GM21367 (cell line): ENCODE data around the gene GGCX.
A peak's percentile ranks its signal among the peaks of the same experiment; 100 is the strongest.

ENCODE experiments used
- ATAC-seq: cut with Tn5 transposase; IDR thresholded peaks from one replicate; pipeline ENCODE4 v1.9.1; 2021; ENCODE audit not compliant: unreplicated experiment

Gene GGCX

DNA sequence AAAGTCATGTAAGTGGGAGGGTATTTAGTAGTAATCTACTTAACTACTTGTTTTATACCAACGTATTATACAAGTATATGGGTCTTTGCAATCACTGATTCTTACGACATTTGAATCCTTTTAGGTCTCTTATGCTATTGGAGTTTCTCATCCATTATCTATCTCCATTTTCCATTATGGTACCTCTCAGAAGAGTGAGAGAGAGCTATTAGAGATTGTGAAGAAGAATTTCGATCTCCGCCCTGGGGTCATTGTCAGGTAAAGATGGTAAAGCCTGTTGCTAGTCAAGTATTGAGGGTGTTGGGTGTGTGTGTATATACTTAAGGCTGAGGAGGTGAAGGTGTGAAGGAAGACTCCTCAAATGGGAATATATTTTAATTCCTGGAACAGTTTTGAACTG, 18.5 kb downstream of the GGCX start:
- no peak for ATAC-seq

DNA sequence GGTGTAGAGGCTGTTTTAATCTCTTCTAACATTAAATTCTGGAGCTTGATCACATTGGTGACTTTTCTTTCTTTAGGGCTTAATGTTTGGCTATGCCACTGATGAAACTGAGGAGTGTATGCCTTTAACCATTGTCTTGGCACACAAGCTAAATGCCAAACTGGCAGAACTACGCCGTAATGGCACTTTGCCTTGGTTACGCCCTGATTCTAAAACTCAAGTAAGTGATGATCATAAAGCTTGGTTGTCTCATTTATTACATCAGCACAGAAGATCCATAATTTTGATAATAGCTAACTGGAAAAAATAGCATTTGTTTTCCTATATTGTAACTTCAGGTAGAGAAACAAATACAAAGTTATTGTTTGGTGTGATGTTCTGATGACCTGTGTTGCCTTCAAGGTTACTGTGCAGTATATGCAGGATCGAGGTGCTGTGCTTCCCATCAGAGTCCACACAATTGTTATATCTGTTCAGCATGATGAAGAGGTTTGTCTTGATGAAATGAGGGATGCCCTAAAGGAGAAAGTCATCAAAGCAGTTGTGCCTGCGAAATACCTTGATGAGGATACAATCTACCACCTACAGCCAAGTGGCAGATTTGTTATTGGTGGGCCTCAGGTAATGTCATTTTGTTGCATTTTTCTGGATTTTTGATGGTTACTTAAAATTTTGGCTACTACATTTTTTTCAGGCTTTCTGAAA, 19.4 kb downstream of the GGCX start:
- ATAC-seq = no peak

DNA sequence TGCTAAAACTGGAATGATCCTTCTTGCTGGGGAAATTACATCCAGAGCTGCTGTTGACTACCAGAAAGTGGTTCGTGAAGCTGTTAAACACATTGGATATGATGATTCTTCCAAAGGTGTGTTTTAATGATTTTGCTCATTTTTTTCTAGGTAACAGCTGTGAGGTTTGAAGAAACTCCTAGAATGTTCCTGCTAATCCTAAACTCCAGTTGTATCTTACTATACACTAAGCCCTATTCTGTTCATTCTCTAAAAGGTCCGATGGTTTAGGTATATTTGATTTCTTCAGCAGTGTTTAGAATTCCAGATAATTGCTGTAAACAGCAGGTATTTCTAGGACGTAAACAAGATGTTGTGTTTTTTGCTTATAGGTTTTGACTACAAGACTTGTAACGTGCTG, 20.0 kb downstream of the GGCX start:
- ATAC-seq = no peak

DNA sequence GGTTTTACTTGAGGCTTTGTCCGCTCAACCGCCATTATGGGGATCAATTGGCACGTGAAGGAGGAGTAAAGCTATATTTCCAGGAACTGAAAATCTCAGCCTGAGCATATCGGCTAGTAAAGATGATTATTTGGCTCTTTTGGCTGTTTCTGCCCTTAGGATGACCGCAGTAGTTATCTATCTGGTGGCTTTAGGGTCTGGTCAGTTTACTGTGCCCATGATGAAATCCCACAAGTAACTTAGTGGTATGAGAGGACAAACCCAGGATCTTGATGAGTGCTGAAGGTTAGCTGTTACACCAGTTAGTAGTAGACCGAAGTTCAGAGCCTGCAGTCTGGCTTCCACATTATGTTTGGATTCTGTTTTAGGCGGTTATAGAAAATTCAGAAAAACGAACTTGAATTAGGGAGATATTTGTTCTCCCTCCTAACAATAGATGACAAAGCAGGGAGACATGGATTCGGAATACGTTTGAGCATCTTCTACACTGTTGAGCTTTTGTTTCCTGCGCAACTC, 21.1 kb downstream of the GGCX start:
- no peak for ATAC-seq

DNA sequence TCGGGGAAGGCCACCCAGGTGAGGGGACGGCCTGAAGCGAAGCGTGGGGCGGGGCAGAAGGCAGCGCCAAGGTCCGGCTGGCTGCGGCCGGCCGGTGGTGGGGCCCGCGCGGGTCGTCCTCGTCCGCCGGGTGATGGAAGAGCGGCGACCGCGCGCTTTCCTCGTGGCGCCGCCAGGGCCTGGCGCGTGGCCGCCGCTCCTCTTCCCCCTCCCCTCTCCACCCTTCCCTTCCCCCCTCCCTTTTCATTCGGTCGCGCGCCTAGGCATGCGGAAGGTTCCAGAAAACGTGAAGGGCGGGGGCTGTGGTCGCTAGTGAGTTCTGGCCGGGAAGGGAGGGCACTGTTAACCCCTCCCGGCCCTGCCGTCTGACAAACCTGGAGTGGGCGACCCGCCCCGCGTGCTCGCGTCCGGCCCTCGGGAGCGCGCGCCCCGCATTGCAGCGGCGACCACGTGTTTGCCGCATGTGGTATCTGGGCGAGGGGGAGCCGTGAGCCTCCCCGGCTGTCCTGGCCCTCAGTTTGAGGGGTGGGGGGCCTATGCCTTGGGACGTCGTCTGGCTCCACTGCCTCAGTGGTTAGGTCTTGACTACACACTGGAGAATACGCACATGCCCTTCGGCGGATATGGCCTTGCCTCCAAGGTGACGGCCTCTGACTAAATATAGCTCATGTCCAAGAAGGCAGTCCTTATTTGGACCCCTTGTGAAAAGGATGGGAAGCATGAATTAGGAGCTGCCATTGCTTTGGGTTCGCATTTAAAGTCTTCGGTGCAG, 21.7 kb downstream of the GGCX start:
- peak; percentile 30 for ATAC-seq

DNA sequence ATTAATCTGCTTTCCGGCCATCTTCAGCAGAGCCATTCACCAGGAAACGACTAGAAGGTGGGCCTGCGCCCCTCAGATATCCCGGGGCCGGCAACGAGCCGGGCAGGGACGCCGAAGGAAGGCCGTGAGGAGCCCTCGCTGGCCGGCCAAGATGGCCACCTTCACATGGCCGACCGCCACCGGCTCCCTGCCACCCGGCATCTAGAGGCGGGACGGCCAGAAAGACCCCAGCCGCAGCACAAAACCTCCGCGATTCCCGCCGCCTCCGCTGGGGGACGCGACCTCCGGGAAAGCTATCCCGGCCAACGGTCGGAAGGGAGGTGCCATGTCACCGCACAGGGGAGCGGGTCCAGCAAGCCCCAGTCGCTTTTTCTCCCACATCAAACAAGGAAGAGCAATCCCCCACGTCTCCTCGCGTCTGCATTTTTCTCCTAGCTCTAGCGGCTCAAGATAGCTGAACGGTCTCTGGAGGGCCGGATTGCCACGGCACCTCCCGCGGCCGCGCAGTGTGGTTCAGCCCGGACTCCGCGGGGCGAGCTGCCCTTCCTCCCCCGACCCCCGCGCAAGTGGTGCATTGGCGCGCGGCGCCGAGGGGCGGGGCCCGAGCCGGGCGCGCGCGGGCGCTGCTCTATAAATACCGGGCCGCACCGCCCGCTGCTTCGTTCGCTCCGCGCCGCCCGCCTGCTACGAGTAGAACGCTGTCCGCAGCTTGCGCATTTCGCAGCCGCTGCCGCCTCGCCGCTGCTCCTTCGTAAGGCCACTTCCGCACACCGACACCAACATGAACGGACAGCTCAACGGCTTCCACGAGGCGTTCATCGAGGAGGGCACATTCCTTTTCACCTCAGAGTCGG, 22.6 kb downstream of the GGCX start, which contains the start of gene MAT2A:
Gene MAT2A, plus strand, starts transcription at position 662 of the 854 bp plus-strand sequence. Its CDS starts 120 bp downstream, at position 782.
- ATAC-seq = peak; percentile 53

DNA sequence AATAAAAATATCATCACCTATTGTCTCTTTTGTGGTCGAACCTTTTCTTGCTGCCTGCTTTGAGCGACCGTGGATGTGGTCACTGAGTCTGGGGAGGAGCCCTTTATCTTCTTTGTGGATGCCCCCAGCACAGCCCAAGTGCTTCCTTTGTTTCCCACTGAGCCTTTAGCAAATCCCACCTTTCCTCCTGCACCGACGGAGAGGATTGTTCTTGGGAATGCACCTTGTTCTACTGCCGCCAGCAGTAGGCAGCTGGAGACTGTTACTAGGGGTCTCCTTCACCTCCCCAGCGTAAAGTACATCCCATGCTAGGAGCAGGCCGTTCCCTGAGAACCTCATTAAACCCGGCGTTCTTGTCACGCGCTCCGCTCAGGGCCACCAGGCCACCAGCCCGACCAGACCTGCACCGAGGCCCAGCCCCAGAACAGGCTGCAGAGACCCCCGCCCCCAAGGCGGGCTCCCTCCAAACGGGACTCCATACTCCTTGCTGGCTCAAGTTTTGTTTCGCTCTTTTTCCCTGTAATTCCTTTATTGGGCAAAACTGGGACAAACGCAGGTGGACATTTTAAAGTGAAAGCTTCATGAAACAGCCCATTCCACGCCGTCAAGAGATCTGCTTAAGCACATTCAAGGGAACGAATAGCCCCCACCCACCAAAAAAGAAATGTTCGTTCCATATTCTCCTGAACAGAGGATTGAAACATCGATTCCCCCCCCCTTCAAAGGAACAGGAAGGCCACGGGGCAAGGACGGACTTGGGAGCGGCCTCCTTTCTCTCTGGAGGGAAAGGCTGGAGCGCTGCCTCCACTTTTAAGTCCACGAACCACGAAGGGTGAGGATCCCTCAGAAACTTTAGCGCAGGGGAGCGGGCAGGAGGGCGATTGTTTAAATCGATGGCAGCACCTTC, 23.4 kb downstream of the GGCX start:
- ATAC-seq = no peak

DNA sequence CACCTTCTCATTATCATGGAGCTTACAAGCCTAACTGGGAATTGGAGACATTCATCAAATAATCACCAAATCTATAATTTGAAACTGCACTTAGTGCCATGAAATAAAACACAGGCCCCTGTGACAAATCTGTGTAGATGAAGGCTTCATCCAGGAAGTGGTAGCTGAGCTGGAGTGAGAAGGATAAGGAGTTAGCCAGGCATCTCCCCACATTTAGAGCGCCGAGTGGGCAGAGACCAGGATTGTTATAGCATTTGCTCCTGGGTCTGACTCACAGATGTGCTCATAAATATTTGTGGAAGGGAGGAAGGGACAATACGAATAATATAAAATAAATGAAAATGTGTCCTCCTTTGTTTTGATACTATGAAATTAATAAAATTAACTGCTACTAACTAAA, 24.8 kb downstream of the GGCX start:
- no peak for ATAC-seq

DNA sequence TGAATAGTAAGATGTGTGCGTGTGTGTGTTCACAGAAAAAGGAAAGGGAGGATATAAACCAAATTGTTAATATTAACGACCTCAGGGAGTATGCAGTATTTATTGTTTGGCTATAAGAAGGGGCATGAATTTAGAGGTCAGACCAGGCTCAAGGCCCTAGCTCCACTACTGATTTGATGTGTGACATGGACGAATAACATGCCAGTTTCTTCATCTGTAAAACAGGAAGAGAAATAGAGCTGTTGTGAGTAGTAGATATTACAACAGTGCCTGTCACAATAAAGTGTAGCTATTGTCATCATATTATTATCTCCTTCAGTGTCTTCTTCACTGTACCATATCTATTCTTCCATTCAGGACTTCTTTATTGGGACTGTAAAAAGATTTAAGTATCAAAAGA, 26.4 kb downstream of the GGCX start:
- ATAC-seq = no peak

DNA sequence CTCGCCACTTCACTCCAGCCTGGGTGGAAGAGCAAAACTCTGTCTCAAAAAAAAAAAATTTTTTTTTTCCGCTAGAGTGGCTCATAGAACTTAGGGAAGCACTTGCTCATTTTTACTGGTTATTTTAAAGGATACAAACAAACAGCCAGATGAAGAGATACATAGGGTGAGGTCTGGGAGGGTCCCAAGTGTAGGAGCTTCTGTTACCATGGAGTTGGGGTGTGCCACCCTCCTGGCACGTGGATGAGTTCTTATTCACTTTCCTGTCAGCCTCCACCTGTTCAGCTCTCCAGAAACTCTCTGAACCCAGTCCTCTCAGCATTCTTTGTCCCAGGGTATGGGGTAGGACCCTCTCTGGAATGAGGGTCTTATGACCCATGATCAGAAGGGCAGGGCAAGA, 27.2 kb downstream of the GGCX start:
- ATAC-seq = no peak

DNA sequence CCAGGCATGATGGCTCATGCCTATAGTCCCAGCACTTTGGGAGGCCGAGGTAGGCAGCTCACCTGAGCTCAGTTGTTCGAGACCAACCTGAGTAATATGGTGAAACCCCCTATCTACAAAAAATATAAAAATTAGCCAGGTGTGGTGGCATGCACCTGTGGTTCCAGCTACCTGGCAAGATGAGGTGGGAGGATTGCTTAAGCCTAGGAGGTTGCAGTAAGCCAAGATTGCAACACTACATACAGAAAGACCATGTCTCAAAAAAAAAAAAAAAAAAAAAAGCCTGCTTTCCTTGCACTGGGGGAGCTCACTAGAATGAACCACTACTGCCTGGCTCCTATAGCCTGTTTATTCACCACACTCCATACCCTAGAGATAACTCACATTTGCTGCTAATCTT, 29.7 kb downstream of the GGCX start:
- ATAC-seq = no peak

DNA sequence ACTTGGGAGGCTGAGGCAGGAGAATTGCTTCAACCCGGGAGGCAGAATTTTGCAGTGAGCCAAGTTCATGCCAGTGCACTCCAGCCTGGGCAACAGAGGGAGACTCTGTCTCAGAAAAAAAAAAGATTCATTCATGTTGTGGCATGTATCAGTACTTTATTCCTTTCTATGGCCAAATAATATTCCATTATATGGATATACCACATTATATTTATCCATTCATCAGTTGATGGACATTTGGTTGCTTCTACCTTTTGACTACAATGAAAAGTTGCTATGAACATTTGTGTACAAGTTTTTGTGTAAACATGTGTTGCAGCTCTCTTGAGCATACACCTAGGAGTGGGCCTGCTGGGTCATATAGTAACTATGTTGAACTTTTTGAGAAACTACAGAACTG, 31.5 kb downstream of the GGCX start:
- ATAC-seq = no peak

DNA sequence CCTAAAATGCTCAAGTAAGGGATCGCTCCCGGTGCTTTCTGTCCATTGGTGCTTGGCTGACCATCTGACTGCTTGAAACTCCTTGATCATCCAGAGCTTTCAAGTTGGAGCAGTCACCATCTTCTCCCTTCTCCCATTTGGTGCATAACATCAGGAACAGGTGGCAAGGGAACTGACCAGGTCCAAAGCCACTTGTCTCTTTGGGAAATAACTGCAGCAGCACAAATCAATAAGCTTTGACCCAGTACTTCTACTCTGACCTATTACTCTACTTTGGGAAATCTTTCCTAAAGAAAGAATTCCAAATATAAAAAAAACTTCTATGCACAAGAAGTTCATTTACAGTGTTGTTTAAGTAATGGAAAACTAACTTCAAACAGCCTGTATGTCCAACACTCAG, 32.9 kb downstream of the GGCX start:
- ATAC-seq = no peak

DNA sequence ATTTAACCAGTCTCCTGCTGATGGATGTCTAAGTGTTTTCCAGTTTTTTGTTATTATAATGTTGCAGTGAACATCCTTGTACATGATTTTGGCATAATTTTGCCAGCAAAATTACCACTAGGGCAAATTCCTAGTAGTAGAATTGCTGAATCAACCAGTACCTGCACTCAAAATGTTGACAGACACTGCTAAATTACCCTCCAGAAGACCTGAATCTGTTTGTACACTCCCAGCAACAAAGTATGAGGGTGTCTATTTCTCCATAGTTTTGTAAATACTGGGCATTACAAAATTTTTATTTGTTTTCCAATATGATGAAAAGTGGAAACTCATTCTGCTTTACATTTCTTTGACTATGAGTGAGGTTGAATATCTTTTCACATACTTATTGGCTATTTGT, 33.5 kb downstream of the GGCX start:
- ATAC-seq = no peak

DNA sequence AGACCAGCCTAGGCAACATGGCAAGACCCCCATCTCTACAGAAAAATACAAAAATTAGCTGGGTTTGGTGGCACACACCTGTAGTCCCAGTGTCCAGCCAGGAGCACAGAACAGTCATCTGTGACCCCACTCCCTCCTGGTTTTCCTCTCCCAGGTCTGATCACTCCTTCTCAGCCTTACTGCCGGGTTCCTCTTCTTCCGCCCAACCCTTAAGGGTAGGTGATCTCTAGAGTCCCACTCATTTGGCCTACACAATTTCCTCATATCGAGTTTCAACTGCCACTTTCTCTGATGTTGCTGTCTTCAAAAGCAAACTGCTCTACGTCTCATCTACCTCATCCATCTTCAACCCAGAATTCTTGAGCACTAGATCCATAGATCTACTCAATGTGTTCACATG, 35.7 kb downstream of the GGCX start:
- no peak for ATAC-seq

DNA sequence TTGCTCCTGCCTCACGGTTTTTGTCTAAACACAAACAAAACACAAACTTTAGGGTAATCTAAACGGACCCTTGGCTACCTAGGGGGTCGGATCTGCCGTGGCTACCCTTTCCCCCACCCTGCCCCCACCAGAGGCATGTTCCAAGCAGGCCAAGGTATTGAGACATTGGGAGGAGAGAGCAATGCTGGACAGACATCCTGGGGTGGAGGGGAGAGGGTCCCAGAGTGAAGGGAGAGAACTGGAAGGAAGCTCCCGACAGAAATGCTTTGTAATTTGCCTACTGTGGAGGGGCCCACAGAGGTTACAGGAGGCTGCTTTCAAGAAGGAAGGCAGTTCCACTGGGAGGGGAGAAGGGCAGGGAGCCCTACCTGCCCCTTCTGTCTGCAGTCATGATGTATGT, 36.3 kb downstream of the GGCX start:
- no peak for ATAC-seq

DNA sequence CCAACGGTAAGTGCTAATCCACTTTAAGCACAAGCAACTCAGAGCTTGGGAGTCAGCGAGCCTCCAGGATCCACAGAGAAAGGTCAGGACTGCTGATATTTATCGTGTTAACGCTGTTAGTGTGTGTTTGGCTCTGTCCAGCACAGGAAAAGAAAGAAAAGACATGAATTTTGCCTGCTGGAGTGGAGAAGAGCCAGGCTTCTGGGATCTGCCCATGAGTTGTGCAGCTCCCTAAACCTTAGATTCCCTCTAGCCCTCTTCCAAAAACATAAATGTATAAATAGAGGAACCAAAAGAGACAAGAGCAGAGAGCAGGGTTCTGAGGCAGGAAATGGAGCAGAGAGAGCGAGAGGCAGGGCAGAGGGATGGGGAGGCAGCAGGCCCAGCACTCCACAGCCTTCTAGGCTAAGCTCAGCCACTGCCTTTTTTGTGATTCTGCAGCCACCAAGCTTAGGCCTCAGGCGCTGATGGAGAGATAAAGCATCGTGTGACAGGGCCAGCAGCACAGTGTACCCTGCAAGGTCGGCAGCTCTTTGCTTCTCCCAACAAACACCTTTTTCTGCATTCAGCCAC, 36.9 kb downstream of the GGCX start:
- ATAC-seq = no peak

DNA sequence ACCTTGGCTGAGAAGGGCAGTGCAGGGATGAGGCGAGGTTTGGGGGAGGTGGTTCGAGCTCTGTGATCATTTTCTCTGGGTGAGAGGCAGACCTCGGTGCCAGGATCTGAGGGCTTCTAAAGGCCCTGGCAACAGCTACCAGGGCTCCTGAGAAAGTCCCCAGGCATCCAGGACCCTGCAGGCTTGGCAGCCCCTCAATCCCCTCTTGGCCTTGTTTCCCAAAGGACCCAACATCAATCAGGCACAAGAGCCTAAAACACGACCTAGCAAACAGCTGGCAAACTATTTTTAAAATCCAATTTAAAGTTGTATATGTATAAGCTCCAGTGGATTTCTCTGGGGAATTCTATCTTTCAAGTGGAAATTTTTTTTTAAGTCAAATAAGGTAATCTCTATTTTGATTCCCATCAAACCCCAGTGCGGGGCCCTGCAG, 37.4 kb downstream of the GGCX start:
- ATAC-seq = no peak

DNA sequence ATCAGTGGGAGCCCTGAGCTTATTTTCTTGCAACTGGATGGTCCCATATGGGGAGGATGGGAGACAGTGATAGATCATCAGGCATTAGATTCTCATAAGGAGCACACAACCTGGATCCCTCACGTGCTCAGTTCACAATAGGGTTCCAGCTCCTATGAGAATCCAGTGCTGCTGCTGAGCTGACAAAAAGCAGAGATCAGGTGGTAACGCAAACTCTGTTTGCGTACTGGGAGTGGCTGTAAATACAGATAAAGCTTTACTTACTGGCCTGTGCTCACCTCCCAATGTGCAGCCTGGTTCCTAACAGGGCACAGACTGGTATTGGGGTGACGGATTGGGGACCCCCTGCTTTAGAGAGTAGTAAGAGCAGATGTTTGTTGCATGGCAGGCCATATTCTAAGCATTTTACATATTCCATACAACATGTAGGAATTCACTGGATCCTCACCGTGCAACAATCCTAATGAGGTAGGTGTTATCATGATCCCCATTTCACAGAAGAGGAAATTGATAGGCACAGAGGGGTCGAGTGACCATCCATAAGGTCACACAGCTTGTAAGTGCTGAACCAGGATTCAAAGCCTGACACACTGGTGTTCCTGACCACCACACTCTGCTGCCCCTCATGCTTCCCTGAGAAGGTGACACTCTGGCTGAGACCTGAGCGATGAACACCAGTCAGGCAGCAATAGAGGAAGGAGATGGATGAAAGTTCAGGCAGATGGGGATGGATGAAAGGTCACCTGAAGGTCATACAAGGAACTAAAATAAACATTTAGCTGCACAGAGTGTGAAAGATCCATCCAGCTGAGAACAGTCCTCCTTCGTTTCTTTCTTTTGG, 38.0 kb downstream of the GGCX start:
- ATAC-seq = no peak
